CD4-positive, alpha-beta memory T cell (primary cell): ENCODE results near the gene FRMD1. TPM values are rescaled to one million over a fixed set of nuclear protein-coding genes. Genes with fewer than 3 reads are reported as not detected.

Experiments used
- CTCF ChIA-PET: fragments of 350-600 bp; sonication (Branson Sonifier 250); formaldehyde crosslinking; loops from one replicate; lab custom pipeline; 2021; ENCODE audit warnings: inconsistent platforms; ENCODE audit not compliant: partially characterized antibody; lab: Charles Lee
- POLR2A ChIA-PET: fragments of 350-600 bp; sonication (Branson Sonifier 250); formaldehyde crosslinking; loops from one replicate; lab custom pipeline; 2021; ENCODE audit not compliant: partially characterized antibody; lab: Charles Lee
- DNase-seq, 5 donors: peaks; one replicate each; pipeline versions ENCODE4 v3.0.0 to v3.0.0-alpha.2; 2020 to 2022; ENCODE audit warnings: mixed read lengths in 1 of 5
- H3K27ac ChIP-seq: one replicate; pipeline ENCODE4 v1.7.0; 2013; ENCODE audit warnings: low read depth, low read length
- H3K27me3 ChIP-seq: 2 replicates; pipeline ENCODE4 v1.7.0; 2013; ENCODE audit warnings: mild to moderate bottlenecking, low read length, moderate library complexity; ENCODE audit not compliant: insufficient read depth
- H3K36me3 ChIP-seq: 2 replicates; pipeline ENCODE4 v1.7.0; 2013; ENCODE audit warnings: mild to moderate bottlenecking, low read length, moderate library complexity; ENCODE audit not compliant: insufficient read depth
- H3K4me1 ChIP-seq: 2 replicates; pipeline ENCODE4 v1.7.0; 2013; ENCODE audit warnings: mild to moderate bottlenecking, low read length, moderate library complexity; ENCODE audit not compliant: insufficient read depth
- H3K4me3 ChIP-seq, 2 donors: one replicate each; pipeline ENCODE4 v1.7.0; 2013; ENCODE audit warnings: low read length in 2 of 2, mild to moderate bottlenecking in 1 of 2
- H3K9me3 ChIP-seq, 2 donors: one replicate each; pipeline ENCODE4 v1.7.0; 2013; ENCODE audit warnings: low read length in 2 of 2, control low read depth in 1 of 2; ENCODE audit not compliant: control insufficient read depth in 1 of 2
- H3K27ac Mint-ChIP-seq, 7 donors: one replicate each; pipeline ENCODE4 v1.8.0; 2020 to 2021; ENCODE audit warnings: mixed read lengths in 7 of 7, mild to moderate bottlenecking in 6 of 7, inconsistent platforms in 3 of 7, moderate library complexity in 3 of 7
- H3K27me3 Mint-ChIP-seq, 2 donors: one replicate each; pipeline ENCODE4 v1.8.0; 2020 to 2021; ENCODE audit warnings: mixed read lengths in 2 of 2
- H3K36me3 Mint-ChIP-seq, 2 donors: one replicate each; pipeline ENCODE4 v1.8.0; 2020 to 2021; ENCODE audit warnings: mixed read lengths in 2 of 2, inconsistent platforms in 1 of 2, mild to moderate bottlenecking in 1 of 2
- H3K4me1 Mint-ChIP-seq, 4 donors: one replicate each; pipeline ENCODE4 v1.8.0; 2020 to 2021; ENCODE audit warnings: mixed read lengths in 4 of 4, mild to moderate bottlenecking in 1 of 4
- H3K4me3 Mint-ChIP-seq, 8 donors: one replicate each; pipeline ENCODE4 v1.8.0; 2020 to 2021; ENCODE audit warnings: mixed read lengths in 8 of 8, mild to moderate bottlenecking in 7 of 8, moderate library complexity in 6 of 8, inconsistent platforms in 3 of 8
- H3K9me3 Mint-ChIP-seq, 8 donors: one replicate each; pipeline ENCODE4 v1.8.0; 2020 to 2021; ENCODE audit warnings: mixed read lengths in 8 of 8, mild to moderate bottlenecking in 5 of 8, inconsistent platforms in 3 of 8, moderate library complexity in 1 of 8
- intact Hi-C: fragments of 100-400 bp; cut with micrococcal nuclease; formaldehyde crosslinking; loops from one replicate; pipeline ENCODE4 v1.15.1; 2023
- polyA plus RNA-seq, 2 donors: library from polyadenylated mRNA; unstranded; fragments of 300-500 nt; fragmentation: Illumina TruSeq; gene quantifications; one replicate each; pipeline ENCODE4 v1.2.3, GENCODE V29; 2021
- total RNA-seq, 2 experiments: library from RNA; stranded (reverse); gene quantifications; one replicate each; pipeline ENCODE4 v1.2.3, GENCODE V29; 2021

FRMD1 gene
- total and polyA plus RNA-seq, 4 experiments from 2014 or later: not detected

DNA sequence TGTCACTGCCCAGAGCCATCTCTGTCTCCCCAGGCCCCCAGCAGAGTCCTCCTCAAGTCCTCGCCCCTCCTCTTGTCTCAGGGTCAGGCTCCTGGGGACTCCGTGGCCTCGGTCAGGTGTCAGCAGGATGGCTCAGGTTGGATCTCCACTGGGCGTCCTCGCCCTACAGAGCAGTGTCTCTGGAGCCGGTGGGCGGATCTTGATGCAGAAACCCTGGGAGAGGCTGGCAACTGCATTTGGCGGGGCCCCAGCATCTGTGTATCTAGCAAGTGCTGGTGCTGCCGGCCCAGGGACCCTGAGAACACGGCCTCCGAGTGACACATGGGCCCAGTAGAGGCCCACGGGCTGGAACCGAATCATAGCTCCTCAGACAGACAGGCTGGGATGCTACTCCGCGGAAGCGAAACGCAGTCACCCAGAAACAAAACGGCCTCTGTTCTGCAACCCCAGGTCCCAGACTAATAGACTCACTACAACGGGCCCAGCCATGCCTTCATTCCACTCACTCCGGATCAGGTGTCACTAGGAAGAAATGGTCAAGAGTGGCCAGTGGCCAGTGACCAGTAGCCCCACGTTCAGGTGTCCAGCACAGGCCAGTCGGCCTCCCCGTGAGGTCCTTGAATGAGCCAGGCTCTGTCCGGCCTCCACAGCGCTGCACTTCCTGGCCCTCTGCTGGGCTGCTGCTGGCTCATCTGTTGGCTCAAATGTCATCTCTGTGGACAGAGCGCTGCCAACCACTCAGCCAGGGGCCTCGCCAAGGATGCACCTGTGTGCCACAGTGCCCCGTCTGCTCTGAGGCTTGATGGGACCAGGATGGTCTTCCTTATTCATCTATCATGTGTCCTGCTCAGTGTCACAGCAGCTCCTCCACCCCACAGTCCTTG lies 12.6 kb upstream of the FRMD1 start:
- H3K36me3 Mint-ChIP-seq: no peaks in the 10 kb centered on the region
- no peaks in the 10 kb centered on the region for H3K36me3 ChIP-seq
- no peak overlapping the region for H3K27ac Mint-ChIP-seq
- peaks cover 0 to 5% (median 0%) of the 10 kb centered on the region in 8 donors for H3K9me3 Mint-ChIP-seq
- H3K4me1 ChIP-seq: no peaks in the 10 kb centered on the region
- no peak overlapping the region for H3K4me3 Mint-ChIP-seq
- DNase-seq: peak in 1 of 5 donors; percentile 19
- POLR2A ChIA-PET: no interaction called here
- H3K27me3 ChIP-seq: no peaks in the 10 kb centered on the region
- CTCF ChIA-PET: no interaction called here
- H3K4me1 Mint-ChIP-seq: no peaks in the 10 kb centered on the region
- no peak overlapping the region for H3K4me3 ChIP-seq
- H3K27me3 Mint-ChIP-seq: no peaks in the 10 kb centered on the region
- no peak overlapping the region for H3K27ac ChIP-seq
- no peaks in the 10 kb centered on the region for H3K9me3 ChIP-seq
- intact Hi-C loops: no loop called here

DNA sequence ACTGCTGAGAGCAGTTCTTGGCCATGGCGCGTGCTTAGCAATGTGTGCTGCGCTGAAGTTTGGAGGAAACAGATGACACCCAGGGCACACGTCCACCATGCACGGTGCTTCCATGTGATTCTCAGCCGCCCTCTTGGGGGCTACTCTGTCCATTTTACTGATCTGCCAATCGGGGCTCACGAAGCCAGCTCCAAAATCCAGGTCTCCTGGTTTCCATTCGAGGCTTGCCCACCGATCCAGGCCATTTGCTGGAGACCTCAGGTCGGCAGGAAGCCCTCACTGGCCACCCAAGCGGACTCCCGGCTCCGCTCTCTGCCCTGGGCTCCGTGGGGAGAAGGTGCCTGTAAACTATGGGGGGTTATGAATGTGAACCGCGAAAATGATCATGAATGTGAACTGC lies 11.7 kb upstream of the FRMD1 start:
- Mint-ChIP-seq H3K4me3 (no peak overlapping the region), H3K27ac (no peak overlapping the region), H3K27me3 (no peaks in the 10 kb centered on the region), H3K9me3 (peaks cover 0 to 5% (median 0%) of the 10 kb centered on the region in 8 donors), H3K36me3 (no peaks in the 10 kb centered on the region), H3K4me1 (no peaks in the 10 kb centered on the region)
- no peaks in the 10 kb centered on the region for H3K36me3 ChIP-seq
- H3K27me3 ChIP-seq: no peaks in the 10 kb centered on the region
- no peaks in the 10 kb centered on the region for H3K9me3 ChIP-seq
- peak in 1 of 5 donors; percentile 7 for DNase-seq
- POLR2A ChIA-PET: no interaction called here
- H3K4me3 ChIP-seq: no peak overlapping the region
- no peak overlapping the region for H3K27ac ChIP-seq
- intact Hi-C loops: no loop called here
- CTCF ChIA-PET: no interaction called here
- H3K4me1 ChIP-seq: no peaks in the 10 kb centered on the region

DNA sequence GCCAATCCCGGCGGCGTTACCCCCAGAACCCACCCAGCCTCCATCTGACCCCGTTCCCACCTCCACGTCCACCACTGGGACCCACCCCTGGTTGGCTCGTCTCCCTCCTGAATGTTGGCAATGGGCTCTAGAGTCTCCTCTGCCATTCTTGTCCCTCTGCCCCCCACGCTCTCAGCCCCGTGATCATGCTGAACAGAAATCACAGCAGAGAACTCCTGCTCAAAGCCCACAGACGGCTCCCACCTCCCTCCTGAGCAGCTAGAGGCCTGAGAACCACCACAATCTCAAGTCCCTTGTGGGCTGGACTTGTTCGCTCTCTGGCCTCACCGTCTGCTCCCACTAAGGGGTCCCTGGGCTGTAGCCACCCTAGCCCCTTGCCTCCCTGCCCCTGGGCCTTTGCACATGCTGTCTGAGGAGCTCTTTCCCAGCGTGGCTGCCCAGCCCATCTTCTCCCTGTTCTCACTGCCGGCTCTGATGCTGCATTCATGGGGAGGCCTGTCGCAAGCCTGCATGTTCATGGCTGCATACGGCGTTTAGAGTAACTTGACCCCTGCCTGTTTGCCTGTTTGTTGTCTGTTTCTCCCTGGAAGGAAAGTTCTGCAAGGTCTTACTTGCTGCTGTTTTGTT lies 11.2 kb upstream of the FRMD1 start:
- Histone ChIP-seq H3K27ac (no peak overlapping the region), H3K36me3 (no peaks in the 10 kb centered on the region), H3K4me3 (no peak overlapping the region), H3K27me3 (no peaks in the 10 kb centered on the region), H3K4me1 (no peaks in the 10 kb centered on the region), H3K9me3 (no peaks in the 10 kb centered on the region)
- no peak overlapping the region for H3K27ac Mint-ChIP-seq
- H3K27me3 Mint-ChIP-seq: no peaks in the 10 kb centered on the region
- DNase-seq: peak in 1 of 5 donors; percentile 7
- ChIA-PET CTCF (no interaction called here), POLR2A (no interaction called here)
- no peaks in the 10 kb centered on the region for H3K4me1 Mint-ChIP-seq
- no peaks in the 10 kb centered on the region for H3K36me3 Mint-ChIP-seq
- H3K4me3 Mint-ChIP-seq: no peak overlapping the region
- peaks cover 0 to 5% (median 0%) of the 10 kb centered on the region in 8 donors for H3K9me3 Mint-ChIP-seq
- intact Hi-C loops: no loop called here

DNA sequence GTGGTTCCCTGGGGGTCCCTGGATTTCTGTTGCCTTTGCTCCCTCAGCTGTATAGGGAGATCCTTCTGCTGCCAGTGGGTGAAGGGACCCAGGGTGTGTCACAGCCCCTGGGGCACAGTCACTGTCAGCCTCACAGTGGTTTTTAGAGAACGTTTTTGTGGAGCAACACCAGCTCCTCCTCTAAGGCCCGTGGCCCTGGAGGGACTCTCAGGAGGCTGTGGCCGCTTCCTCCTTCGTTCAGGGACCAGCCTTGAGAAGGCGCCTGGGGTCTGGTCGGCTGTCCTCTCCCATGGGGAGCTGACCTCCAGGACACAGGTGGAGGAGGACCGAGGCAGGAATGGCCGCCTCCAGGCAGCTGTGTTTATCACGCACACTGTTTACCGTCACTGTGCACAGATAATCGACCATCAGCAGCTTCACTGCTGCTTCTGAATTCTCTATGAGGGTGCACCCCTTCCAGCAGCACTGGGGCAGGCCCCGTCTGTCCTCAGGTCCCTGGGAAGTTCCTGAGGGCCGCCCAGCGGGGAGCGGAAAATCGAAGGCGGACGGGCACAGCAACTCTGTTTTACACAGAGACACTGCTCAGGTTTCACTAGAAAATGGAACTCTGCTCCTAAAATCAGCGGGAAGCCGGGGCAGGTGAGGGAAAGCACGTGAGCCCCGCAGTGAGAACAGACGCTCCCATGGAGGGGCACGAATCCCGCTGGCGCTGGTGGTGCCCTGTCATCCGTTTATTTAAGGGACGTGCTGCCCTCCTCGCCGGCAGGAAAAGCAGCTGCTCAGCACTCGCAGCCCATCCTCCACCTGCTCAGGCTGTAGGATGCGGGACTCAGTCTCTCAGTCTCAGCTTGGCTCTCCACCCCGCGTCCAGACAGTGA lies 10.4 kb upstream of the FRMD1 start:
- no peaks in the 10 kb centered on the region for H3K27me3 ChIP-seq
- H3K4me3 ChIP-seq: no peak overlapping the region
- CTCF ChIA-PET: no interaction called here
- Mint-ChIP-seq H3K4me3 (no peak overlapping the region), H3K36me3 (no peaks in the 10 kb centered on the region), H3K9me3 (peaks cover 0 to 4% (median 0%) of the 10 kb centered on the region in 8 donors), H3K27ac (no peak overlapping the region), H3K4me1 (no peaks in the 10 kb centered on the region), H3K27me3 (no peaks in the 10 kb centered on the region)
- intact Hi-C loops: no loop called here
- POLR2A ChIA-PET: no interaction called here
- no peaks in the 10 kb centered on the region for H3K9me3 ChIP-seq
- H3K4me1 ChIP-seq: no peaks in the 10 kb centered on the region
- peak in 1 of 5 donors; percentile 16 for DNase-seq
- H3K27ac ChIP-seq: no peak overlapping the region
- no peaks in the 10 kb centered on the region for H3K36me3 ChIP-seq

DNA sequence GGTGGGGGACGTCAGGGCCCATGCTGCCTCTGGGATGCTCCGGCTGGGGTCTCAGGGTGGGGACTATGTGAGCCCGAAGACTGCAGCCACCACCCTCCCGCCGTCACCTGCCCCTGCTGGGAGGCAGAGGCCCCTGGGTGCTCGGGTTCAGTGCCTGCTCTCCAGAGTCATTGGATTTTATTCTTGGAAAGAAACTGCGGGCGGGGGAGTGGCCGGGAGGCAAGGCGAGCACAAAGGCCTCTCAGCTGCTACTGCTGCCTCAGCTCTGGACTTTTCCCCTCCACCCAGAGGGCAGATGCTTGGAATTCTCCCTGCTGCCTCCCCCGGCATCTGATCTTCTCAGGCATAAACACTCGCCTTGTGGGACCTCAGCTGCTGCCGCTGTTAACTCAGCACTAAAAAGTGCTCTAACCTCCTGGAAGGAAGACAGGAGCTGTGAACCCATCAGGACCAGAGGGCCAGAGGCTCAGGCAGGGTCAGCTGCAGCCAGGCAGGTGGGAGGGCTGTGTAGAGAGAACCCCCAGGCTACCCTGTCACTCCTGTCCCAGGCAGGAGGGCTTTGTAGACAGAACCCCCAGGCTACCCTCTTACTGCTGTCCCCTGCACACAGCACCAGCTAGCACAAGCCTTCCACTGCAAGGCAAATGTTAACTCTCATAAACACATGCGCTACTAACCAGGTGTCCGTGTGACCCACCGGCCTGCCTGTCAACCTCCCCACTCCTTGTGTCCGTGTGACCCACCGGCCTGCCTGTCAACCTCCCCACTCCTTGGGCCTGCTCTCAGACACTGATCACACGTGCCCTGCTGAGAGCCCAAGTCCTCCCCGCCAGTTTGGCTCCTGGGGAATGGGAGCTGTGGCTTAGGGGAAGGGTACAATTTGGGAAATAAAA lies 9.4 kb upstream of the FRMD1 start:
- Histone ChIP-seq H3K36me3 (no peaks in the 10 kb centered on the region), H3K27me3 (no peaks in the 10 kb centered on the region), H3K9me3 (no peaks in the 10 kb centered on the region), H3K4me1 (no peaks in the 10 kb centered on the region), H3K27ac (no peak overlapping the region), H3K4me3 (no peak overlapping the region)
- Mint-ChIP-seq H3K36me3 (no peaks in the 10 kb centered on the region), H3K27me3 (no peaks in the 10 kb centered on the region), H3K27ac (no peak overlapping the region), H3K4me3 (no peak overlapping the region), H3K4me1 (no peaks in the 10 kb centered on the region), H3K9me3 (peaks cover 0 to 4% (median 0%) of the 10 kb centered on the region in 8 donors)
- CTCF ChIA-PET: no interaction called here
- DNase-seq: peak in 1 of 5 donors; percentile 15
- POLR2A ChIA-PET: no interaction called here
- intact Hi-C loops: no loop called here

DNA sequence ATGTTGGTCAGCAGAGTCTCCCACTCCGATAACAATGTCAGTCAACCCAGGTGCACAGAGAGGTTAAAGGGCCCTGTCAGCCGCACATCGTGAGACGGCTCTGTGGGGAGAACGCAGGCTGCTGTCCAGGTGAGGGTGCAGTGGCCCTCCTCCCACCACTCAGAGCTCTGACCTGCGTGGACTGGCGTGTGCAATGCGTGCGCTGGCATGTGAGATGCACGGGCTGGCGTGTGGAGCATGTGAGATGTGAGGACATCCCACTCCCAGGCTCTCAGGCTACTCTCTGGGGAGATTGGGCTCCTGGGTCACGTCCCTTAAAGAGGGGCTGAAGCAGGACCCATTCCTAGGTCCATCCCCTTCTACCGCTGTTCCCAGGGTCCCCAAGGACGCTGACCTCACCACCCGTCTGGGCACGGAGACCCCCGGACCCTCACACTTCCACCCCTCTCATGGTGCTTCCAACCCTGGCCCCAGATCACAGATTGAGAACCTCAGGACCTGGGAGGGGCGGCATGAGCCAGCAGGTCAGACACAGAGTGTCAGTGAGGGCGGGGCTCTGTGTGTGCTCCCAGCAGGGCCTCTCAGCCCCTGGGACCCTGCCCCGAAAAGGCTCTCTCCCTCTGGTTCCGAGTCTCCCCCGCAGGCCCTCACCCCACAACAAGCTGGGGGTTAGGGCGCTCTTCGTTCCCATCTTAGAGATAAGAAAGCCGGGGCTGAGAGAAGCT lies 8.6 kb upstream of the FRMD1 start:
- Mint-ChIP-seq H3K4me1 (no peaks in the 10 kb centered on the region), H3K27me3 (no peaks in the 10 kb centered on the region), H3K4me3 (no peak overlapping the region), H3K9me3 (peaks cover 0 to 3% (median 0%) of the 10 kb centered on the region in 8 donors), H3K36me3 (no peaks in the 10 kb centered on the region), H3K27ac (no peak overlapping the region)
- Histone ChIP-seq H3K4me3 (no peak overlapping the region), H3K27ac (no peak overlapping the region), H3K9me3 (no peaks in the 10 kb centered on the region), H3K36me3 (no peaks in the 10 kb centered on the region), H3K4me1 (no peaks in the 10 kb centered on the region), H3K27me3 (no peaks in the 10 kb centered on the region)
- DNase-seq: peak in 1 of 5 donors; percentile 33
- intact Hi-C loops: no loop called here
- ChIA-PET CTCF (no interaction called here), POLR2A (no interaction called here)
